ENCODE results near the gene IL1RL1.

Gene IL1RL1

DNA sequence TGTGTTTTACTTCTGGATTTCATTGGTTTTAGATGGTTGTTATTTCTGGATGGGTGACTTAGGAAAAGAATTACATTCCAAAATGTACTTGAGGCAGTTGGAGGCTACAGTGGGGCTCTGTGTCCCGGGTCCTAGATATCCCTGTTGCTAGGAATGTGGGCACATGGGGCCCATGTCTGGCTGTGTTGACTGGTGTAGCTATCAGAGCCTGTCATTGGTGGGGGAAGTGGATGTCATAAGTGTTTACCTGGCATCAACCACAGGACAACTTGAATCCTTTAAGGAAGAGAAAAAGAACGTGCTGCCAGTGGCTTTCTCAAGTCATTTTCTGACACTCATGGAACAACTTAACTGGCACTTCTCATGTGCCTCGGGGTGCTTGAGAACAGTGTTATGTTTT, 74.6 kb downstream of the IL1RL1 start:
- peaks cover 3 to 16% (median 12%) of the 10 kb centered on the region in 5 donors for H3K9me3 ChIP-seq (ENCODE audit: control insufficient read depth in 5 of 5, low read length in 5 of 5)
- peaks cover 0 to 6% (median 0%) of the 10 kb centered on the region in 5 donors for H3K36me3 ChIP-seq (ENCODE audit: control insufficient read depth in 5 of 5, insufficient read depth in 5 of 5, low read length in 5 of 5)
- H3K27me3 ChIP-seq (ENCODE audit: control insufficient read depth in 5 of 5, insufficient read depth in 4 of 5, low read length in 5 of 5): no peaks in the 10 kb centered on the region
- H3K27ac ChIP-seq (ENCODE audit: low read depth, low read length): no peak overlapping the region
- H3K4me3 ChIP-seq (ENCODE audit: low read depth in 1 of 5, low read length in 5 of 5): no peak overlapping the region
- no peaks in the 10 kb centered on the region for H3K4me1 ChIP-seq (ENCODE audit: control insufficient read depth in 5 of 5, insufficient read depth in 5 of 5, low read length in 5 of 5)
- H3K9ac ChIP-seq (ENCODE audit: low read length in 5 of 5): no peak overlapping the region

DNA sequence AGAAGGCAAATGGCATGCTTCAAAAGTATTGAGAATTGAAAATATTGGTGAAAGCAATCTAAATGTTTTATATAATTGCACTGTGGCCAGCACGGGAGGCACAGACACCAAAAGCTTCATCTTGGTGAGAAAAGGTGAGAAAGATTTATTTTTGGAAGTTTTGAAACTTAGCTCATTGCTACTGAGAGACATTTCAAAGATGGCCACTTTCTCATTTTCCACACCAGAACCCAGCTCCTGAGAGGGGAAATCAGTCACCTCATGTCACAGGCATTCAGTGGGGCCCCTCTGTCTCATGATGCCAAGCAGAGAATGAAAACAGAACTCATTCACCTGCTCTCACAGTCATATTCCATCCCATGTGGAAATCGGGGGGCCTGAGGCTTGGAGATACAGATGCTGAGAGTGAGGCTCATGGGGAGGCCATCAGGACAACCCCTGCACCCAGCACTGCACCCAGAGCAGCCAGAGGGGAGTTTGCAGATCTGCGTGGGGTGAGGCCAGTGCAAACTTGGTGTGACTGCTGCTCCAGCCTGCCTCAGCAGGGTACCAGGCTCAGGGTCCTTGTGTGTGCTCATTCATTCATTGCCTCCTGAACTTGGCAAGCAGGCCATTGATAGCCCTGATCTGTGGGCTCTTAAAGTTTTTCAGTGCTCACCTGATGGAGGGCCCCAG, 75.6 kb downstream of the IL1RL1 start:
- Histone ChIP-seq H3K4me3 (ENCODE audit: low read depth in 1 of 5, low read length in 5 of 5) (no peak overlapping the region), H3K27me3 (ENCODE audit: control insufficient read depth in 5 of 5, insufficient read depth in 4 of 5, low read length in 5 of 5) (no peaks in the 10 kb centered on the region), H3K4me1 (ENCODE audit: control insufficient read depth in 5 of 5, insufficient read depth in 5 of 5, low read length in 5 of 5) (no peaks in the 10 kb centered on the region), H3K36me3 (ENCODE audit: control insufficient read depth in 5 of 5, insufficient read depth in 5 of 5, low read length in 5 of 5) (peaks cover 0 to 6% (median 0%) of the 10 kb centered on the region in 5 donors), H3K9ac (ENCODE audit: low read length in 5 of 5) (no peak overlapping the region), H3K9me3 (ENCODE audit: control insufficient read depth in 5 of 5, low read length in 5 of 5) (peaks cover 3 to 16% (median 12%) of the 10 kb centered on the region in 5 donors), H3K27ac (ENCODE audit: low read depth, low read length) (no peak overlapping the region)

DNA sequence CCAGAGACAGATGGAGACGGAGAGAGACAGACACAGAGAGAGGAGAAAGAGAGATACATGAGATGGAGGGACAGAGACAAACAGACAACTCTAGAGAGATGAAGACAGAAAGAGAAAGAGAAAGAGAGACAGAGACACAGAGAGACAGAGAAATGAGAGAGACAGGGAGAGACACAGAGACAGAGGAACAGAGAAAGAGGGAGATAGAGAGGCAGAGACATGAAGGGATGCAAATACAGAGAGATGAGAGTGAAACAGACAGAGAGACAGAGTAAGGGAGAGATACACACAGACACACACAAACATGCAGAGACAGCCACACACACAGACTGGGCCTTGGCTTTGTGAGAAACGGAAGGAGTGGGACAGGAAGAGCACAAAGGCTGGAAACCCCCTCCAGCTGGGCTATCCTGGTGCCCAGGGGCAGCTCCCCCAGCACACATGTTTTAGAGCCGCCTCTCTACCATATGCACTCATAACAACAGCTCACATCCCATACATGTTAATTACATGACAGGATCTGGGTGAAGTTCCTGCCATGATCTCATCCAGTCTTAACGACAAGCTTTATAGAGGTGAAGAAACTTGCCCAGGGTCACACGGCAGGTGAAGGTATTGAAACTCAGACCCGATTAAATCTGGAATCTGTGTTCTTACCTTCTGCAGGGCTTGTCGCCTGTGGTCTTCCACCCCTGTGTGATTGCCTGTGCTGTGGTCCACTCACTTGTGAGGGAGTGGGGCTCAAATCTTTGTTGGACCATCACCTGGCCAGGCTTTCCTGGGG, 76.6 kb downstream of the IL1RL1 start:
- Histone ChIP-seq H3K27me3 (ENCODE audit: control insufficient read depth in 5 of 5, insufficient read depth in 4 of 5, low read length in 5 of 5) (no peaks in the 10 kb centered on the region), H3K9me3 (ENCODE audit: control insufficient read depth in 5 of 5, low read length in 5 of 5) (peaks cover 3 to 14% (median 11%) of the 10 kb centered on the region in 5 donors), H3K4me1 (ENCODE audit: control insufficient read depth in 5 of 5, insufficient read depth in 5 of 5, low read length in 5 of 5) (no peaks in the 10 kb centered on the region), H3K9ac (ENCODE audit: low read length in 5 of 5) (no peak overlapping the region), H3K4me3 (ENCODE audit: low read depth in 1 of 5, low read length in 5 of 5) (no peak overlapping the region), H3K27ac (ENCODE audit: low read depth, low read length) (no peak overlapping the region), H3K36me3 (ENCODE audit: control insufficient read depth in 5 of 5, insufficient read depth in 5 of 5, low read length in 5 of 5) (peaks cover 0 to 6% (median 0%) of the 10 kb centered on the region in 5 donors)

DNA sequence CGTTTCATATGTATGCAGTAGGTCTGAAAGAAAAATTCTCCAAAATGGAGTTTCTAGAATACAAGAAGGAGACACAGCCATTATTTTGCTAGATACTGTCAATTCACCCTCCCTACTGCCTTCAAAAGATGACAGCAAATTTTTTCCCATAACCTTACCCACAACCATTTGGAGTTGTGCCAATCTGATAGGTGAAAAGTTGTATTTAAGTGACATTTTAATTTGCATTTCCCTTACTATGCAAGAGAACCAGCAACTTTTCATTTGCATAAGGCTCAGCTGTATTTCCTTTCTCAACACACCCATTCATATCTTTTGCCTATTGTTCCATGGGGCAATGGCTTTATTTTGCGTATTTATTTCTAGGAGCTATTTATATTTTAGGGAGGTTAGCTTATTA, 80.2 kb downstream of the IL1RL1 start:
- Histone ChIP-seq H3K36me3 (ENCODE audit: control insufficient read depth in 5 of 5, insufficient read depth in 5 of 5, low read length in 5 of 5) (peaks cover 0 to 6% (median 0%) of the 10 kb centered on the region in 5 donors), H3K9me3 (ENCODE audit: control insufficient read depth in 5 of 5, low read length in 5 of 5) (no peaks in the 10 kb centered on the region), H3K27me3 (ENCODE audit: control insufficient read depth in 5 of 5, insufficient read depth in 4 of 5, low read length in 5 of 5) (no peaks in the 10 kb centered on the region), H3K9ac (ENCODE audit: low read length in 5 of 5) (no peak overlapping the region), H3K27ac (ENCODE audit: low read depth, low read length) (no peak overlapping the region), H3K4me1 (ENCODE audit: control insufficient read depth in 5 of 5, insufficient read depth in 5 of 5, low read length in 5 of 5) (no peaks in the 10 kb centered on the region), H3K4me3 (ENCODE audit: low read depth in 1 of 5, low read length in 5 of 5) (no peak overlapping the region)

DNA sequence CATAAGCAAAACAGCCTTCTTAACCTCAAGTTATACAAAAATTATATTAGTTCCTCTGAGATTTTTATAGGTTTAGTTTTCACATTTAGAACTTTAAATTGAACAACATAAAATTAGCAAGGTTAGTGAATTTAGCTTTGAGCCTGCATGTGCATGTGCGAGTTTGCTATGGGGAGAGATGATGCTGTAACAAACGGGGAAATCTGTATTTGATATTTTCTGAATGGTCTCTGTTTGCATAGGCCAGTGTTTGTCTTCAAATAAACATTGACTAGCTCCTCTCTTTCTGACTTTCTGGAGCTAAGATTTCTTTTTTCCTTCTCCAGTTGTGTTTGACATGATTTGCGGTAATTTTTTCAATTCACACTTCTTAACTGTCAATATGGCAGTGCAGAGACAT, 80.7 kb downstream of the IL1RL1 start:
- Histone ChIP-seq H3K9ac (ENCODE audit: low read length in 5 of 5) (no peak overlapping the region), H3K4me3 (ENCODE audit: low read depth in 1 of 5, low read length in 5 of 5) (no peak overlapping the region), H3K27me3 (ENCODE audit: control insufficient read depth in 5 of 5, insufficient read depth in 4 of 5, low read length in 5 of 5) (no peaks in the 10 kb centered on the region), H3K27ac (ENCODE audit: low read depth, low read length) (no peak overlapping the region), H3K4me1 (ENCODE audit: control insufficient read depth in 5 of 5, insufficient read depth in 5 of 5, low read length in 5 of 5) (no peaks in the 10 kb centered on the region), H3K36me3 (ENCODE audit: control insufficient read depth in 5 of 5, insufficient read depth in 5 of 5, low read length in 5 of 5) (peaks cover 0 to 6% (median 0%) of the 10 kb centered on the region in 5 donors), H3K9me3 (ENCODE audit: control insufficient read depth in 5 of 5, low read length in 5 of 5) (no peaks in the 10 kb centered on the region)

DNA sequence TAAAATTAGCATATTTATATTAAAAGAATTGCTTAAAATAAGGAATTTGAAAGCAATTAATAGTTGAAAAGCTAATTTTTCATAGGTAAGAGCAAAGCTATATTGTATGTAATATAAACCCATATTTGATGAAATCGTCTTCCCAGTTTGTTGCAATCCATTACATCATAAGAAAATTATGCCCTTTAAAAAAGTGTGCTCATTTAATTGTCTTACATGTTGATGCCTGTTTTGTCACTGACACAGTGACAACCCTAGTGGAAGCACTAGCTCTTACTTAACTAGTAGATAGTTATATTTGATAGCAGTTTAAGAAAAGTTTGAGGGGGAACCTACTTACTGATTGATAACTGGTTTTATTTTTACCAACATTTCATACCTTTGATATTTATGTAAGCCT, 81.6 kb downstream of the IL1RL1 start:
- no peaks in the 10 kb centered on the region for H3K9me3 ChIP-seq (ENCODE audit: control insufficient read depth in 5 of 5, low read length in 5 of 5)
- no peak overlapping the region for H3K4me3 ChIP-seq (ENCODE audit: low read depth in 1 of 5, low read length in 5 of 5)
- H3K27ac ChIP-seq (ENCODE audit: low read depth, low read length): no peak overlapping the region
- no peaks in the 10 kb centered on the region for H3K4me1 ChIP-seq (ENCODE audit: control insufficient read depth in 5 of 5, insufficient read depth in 5 of 5, low read length in 5 of 5)
- H3K36me3 ChIP-seq (ENCODE audit: control insufficient read depth in 5 of 5, insufficient read depth in 5 of 5, low read length in 5 of 5): peaks cover 0 to 3% (median 0%) of the 10 kb centered on the region in 5 donors
- no peaks in the 10 kb centered on the region for H3K27me3 ChIP-seq (ENCODE audit: control insufficient read depth in 5 of 5, insufficient read depth in 4 of 5, low read length in 5 of 5)
- H3K9ac ChIP-seq (ENCODE audit: low read length in 5 of 5): no peak overlapping the region

DNA sequence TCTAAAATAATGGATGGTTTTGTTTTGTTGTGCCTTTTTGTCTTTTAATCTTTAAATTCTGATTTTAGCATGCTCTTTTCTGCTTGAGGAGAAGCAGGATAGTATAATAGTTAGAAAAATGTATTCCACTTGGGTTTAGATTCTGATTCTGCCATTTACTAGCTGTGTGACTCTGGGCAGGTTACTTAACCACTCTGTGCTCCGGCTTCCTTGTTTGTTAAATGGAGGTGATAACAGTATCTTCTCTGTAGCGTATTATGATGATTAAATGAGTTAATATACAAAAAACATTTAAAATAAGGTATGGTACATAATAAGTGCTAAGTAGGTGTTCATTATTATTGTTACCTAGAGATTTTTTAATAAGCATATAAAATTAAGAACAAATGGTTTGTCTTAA, 84.6 kb downstream of the IL1RL1 start:
- no peak overlapping the region for H3K27ac ChIP-seq (ENCODE audit: low read depth, low read length)

DNA sequence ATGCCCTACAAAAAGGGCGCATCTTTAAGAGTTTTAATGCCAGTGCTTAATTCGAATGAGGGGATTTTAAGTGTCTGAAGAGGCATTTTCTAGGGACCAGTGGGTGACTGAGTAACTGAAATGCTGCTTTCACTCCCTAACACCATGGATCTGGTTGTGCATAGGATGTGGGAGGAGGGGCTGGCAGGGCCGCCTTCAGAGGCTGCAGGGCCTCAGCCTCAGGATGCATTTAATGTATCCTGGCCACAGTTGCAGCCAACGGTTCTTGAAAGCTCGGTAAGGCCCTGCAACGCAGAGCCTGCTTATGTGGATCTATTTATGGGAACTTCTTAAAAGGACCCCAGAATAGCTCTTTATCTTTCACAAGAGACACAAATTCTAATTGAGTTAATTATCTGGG, 85.8 kb downstream of the IL1RL1 start:
- no peaks in the 10 kb centered on the region for H3K36me3 ChIP-seq (ENCODE audit: control insufficient read depth in 5 of 5, insufficient read depth in 5 of 5, low read length in 5 of 5)
- no peak overlapping the region for H3K9ac ChIP-seq (ENCODE audit: low read length in 5 of 5)
- H3K4me1 ChIP-seq (ENCODE audit: control insufficient read depth in 5 of 5, insufficient read depth in 5 of 5, low read length in 5 of 5): no peaks in the 10 kb centered on the region
- H3K9me3 ChIP-seq (ENCODE audit: control insufficient read depth in 5 of 5, low read length in 5 of 5): no peaks in the 10 kb centered on the region
- no peak overlapping the region for H3K4me3 ChIP-seq (ENCODE audit: low read depth in 1 of 5, low read length in 5 of 5)
- no peaks in the 10 kb centered on the region for H3K27me3 ChIP-seq (ENCODE audit: control insufficient read depth in 5 of 5, insufficient read depth in 4 of 5, low read length in 5 of 5)
- H3K27ac ChIP-seq (ENCODE audit: low read depth, low read length): no peak overlapping the region

More for the DNA sequence above, 84.6 kb downstream of the IL1RL1 start:
- no peaks in the 10 kb centered on the region for H3K4me1 ChIP-seq (ENCODE audit: control insufficient read depth in 5 of 5, insufficient read depth in 5 of 5, low read length in 5 of 5)
- H3K9me3 ChIP-seq (ENCODE audit: control insufficient read depth in 5 of 5, low read length in 5 of 5): no peaks in the 10 kb centered on the region
- no peaks in the 10 kb centered on the region for H3K27me3 ChIP-seq (ENCODE audit: control insufficient read depth in 5 of 5, insufficient read depth in 4 of 5, low read length in 5 of 5)
- H3K9ac ChIP-seq (ENCODE audit: low read length in 5 of 5): no peak overlapping the region
- no peaks in the 10 kb centered on the region for H3K36me3 ChIP-seq (ENCODE audit: control insufficient read depth in 5 of 5, insufficient read depth in 5 of 5, low read length in 5 of 5)
- H3K4me3 ChIP-seq (ENCODE audit: low read depth in 1 of 5, low read length in 5 of 5): no peak overlapping the region

DNA sequence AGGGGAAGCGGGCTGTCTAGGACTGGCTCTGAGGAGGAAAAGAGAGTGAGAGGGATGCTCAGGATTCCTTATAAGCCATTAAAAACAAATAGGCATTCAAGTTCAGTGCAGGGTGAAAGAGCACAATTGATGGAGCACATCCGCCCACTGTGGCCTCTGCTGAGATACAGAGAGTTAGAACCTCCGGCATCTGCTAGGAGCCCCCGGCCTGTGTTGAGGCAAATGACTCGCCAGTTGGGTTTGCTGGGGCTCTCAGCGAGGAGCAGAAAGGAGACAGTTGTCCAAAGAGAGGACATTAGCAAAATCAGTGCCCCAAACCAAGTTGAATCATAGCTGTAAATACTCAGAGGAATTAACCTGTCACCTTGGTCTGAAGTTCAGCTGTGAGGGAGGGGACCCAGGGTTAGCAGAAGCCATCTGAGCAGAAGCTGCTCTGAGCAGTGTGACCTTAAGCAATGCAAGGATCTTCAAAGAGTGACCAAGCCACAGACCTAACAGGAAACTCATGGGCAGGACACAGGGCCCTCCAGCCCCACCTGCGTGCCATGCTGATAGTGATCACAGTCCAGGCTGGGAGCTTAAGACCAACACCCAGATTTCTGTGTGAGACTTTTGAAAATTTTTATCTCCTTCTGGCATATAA, 88.3 kb downstream of the IL1RL1 start:
- Histone ChIP-seq H3K36me3 (ENCODE audit: control insufficient read depth in 5 of 5, insufficient read depth in 5 of 5, low read length in 5 of 5) (no peaks in the 10 kb centered on the region), H3K4me1 (ENCODE audit: control insufficient read depth in 5 of 5, insufficient read depth in 5 of 5, low read length in 5 of 5) (no peaks in the 10 kb centered on the region), H3K4me3 (ENCODE audit: low read depth in 1 of 5, low read length in 5 of 5) (no peak overlapping the region), H3K9ac (ENCODE audit: low read length in 5 of 5) (no peak overlapping the region), H3K9me3 (ENCODE audit: control insufficient read depth in 5 of 5, low read length in 5 of 5) (no peaks in the 10 kb centered on the region), H3K27me3 (ENCODE audit: control insufficient read depth in 5 of 5, insufficient read depth in 4 of 5, low read length in 5 of 5) (no peaks in the 10 kb centered on the region), H3K27ac (ENCODE audit: low read depth, low read length) (no peak overlapping the region)

DNA sequence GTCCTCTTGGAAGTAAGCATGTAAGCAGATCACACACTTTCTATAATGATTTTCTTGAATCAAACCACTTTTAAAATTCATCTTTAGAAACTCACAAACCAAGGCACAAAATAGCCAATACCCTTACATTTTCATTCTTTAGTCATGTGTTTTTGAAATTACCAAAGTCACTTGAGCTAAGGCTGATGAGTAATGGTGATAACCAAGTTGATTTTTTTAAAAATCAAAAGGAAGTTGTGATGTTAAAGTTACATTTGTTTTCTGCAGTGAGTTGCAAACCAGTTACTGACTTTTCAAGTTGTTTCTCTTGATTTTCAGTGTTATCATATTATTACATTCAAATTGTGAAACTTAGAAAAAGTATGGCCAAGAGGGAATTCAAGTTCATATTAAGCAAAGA, 90.1 kb downstream of the IL1RL1 start:
- no peaks in the 10 kb centered on the region for H3K4me1 ChIP-seq (ENCODE audit: control insufficient read depth in 5 of 5, insufficient read depth in 5 of 5, low read length in 5 of 5)
- H3K36me3 ChIP-seq (ENCODE audit: control insufficient read depth in 5 of 5, insufficient read depth in 5 of 5, low read length in 5 of 5): no peaks in the 10 kb centered on the region
- no peak overlapping the region for H3K9ac ChIP-seq (ENCODE audit: low read length in 5 of 5)
- H3K27ac ChIP-seq (ENCODE audit: low read depth, low read length): no peak overlapping the region
- H3K9me3 ChIP-seq (ENCODE audit: control insufficient read depth in 5 of 5, low read length in 5 of 5): no peaks in the 10 kb centered on the region
- H3K4me3 ChIP-seq (ENCODE audit: low read depth in 1 of 5, low read length in 5 of 5): no peak overlapping the region
- no peaks in the 10 kb centered on the region for H3K27me3 ChIP-seq (ENCODE audit: control insufficient read depth in 5 of 5, insufficient read depth in 4 of 5, low read length in 5 of 5)

All from subcutaneous abdominal adipose tissue (tissue), 5 donors.